Measurements from ENCODE around the gene LMAN1L.

The LMAN1L gene

GRCh38 chr15:74808078-74808839, 4.4 kb upstream of the LMAN1L start:
- H2BK5ac ChIP-seq (ENCODE audit: low read depth, low read length, poor library complexity, severe bottlenecking), result no peak overlapping the region
- H3K23ac ChIP-seq (ENCODE audit: low read length in 2 of 2), result no peak overlapping the region
- no peak overlapping the region for H2AK5ac ChIP-seq (ENCODE audit: low read length, severe bottlenecking)
- no peaks in the 10 kb centered on the region for H3K9me3 ChIP-seq (ENCODE audit: control insufficient read depth, low read length)
- no peak overlapping the region for H4K8ac ChIP-seq (ENCODE audit: low read length)
- H2BK120ac ChIP-seq (ENCODE audit: low read depth, low read length), result no peak overlapping the region
- peaks cover under 1% of the 10 kb centered on the region for H3K79me1 ChIP-seq (replicated peaks; ENCODE audit: low read length, poor library complexity, severe bottlenecking)
- no peak for DNase-seq
- peak overlapping the region in 1 of 2 experiments; percentile 42 for H2BK12ac ChIP-seq (ENCODE audit: low read length in 2 of 2)
- H2AFZ ChIP-seq (ENCODE audit: low read depth, low read length), result no peak overlapping the region
- no peak overlapping the region for H3K4ac ChIP-seq (ENCODE audit: low read depth in 1 of 2, low read length in 2 of 2)
- no peak overlapping the region for H2BK15ac ChIP-seq (ENCODE audit: low read depth, poor library complexity, severe bottlenecking)
- no peak overlapping the region for H3K9ac ChIP-seq (ENCODE audit: low read length)
- peaks cover 12% of the 10 kb centered on the region for H3K4me1 ChIP-seq (ENCODE audit: control insufficient read depth, insufficient read depth, low read depth, low read length)
- WGBS, result 89% methylated on average over 17 of the region's 18 CpGs
- no peak overlapping the region for H3K27ac ChIP-seq (ENCODE audit: low read length, poor library complexity, severe bottlenecking)
- no peak overlapping the region for H4K91ac ChIP-seq (ENCODE audit: low read length)
- H3K4me3 ChIP-seq (ENCODE audit: insufficient read depth in 1 of 2, low read depth in 1 of 2, low read length in 2 of 2), result no peak overlapping the region
- peaks cover 0 to 2% of the 10 kb centered on the region in 2 experiments for H3K27me3 ChIP-seq (ENCODE audit: control insufficient read depth in 1 of 2, insufficient read depth in 1 of 2, low read length in 2 of 2)
- H3K36me3 ChIP-seq (ENCODE audit: control insufficient read depth in 1 of 2, insufficient read depth in 2 of 2, low read depth in 1 of 2, low read length in 2 of 2), result peaks cover 12 to 23% of the 10 kb centered on the region in 2 experiments
- H3K18ac ChIP-seq (ENCODE audit: low read depth in 1 of 2, low read length in 2 of 2), result no peak overlapping the region
- H3K14ac ChIP-seq (ENCODE audit: low read length in 2 of 2), result no peak overlapping the region
- H3K4me2 ChIP-seq (ENCODE audit: low read length, poor library complexity, severe bottlenecking), result no peak overlapping the region

- H3K4me1 ChIP-seq (ENCODE audit: control insufficient read depth, insufficient read depth, low read depth, low read length), result peaks cover 12% of the 10 kb centered on the region
- peaks cover 7 to 17% of the 10 kb centered on the region in 2 experiments for H3K36me3 ChIP-seq (ENCODE audit: control insufficient read depth in 1 of 2, insufficient read depth in 2 of 2, low read depth in 1 of 2, low read length in 2 of 2)
- peaks cover 0 to 3% of the 10 kb centered on the region in 2 experiments for H3K27me3 ChIP-seq (ENCODE audit: control insufficient read depth in 1 of 2, insufficient read depth in 1 of 2, low read length in 2 of 2)
- H2BK120ac ChIP-seq (ENCODE audit: low read depth, low read length), result no peak overlapping the region
- H2AK5ac ChIP-seq (ENCODE audit: low read length, severe bottlenecking), result no peak overlapping the region
- H3K9me3 ChIP-seq (ENCODE audit: control insufficient read depth, low read length), result no peaks in the 10 kb centered on the region
- H3K79me1 ChIP-seq (replicated peaks; ENCODE audit: low read length, poor library complexity, severe bottlenecking), result no peaks in the 10 kb centered on the region
- no peak overlapping the region for H3K4me2 ChIP-seq (ENCODE audit: low read length, poor library complexity, severe bottlenecking)
- no peak overlapping the region for H2BK15ac ChIP-seq (ENCODE audit: low read depth, poor library complexity, severe bottlenecking)
- H4K91ac ChIP-seq (ENCODE audit: low read length), result no peak overlapping the region
- WGBS, result 67% methylated on average over 3 of the region's 4 CpGs
- H3K27ac ChIP-seq (ENCODE audit: low read length, poor library complexity, severe bottlenecking), result no peak overlapping the region
- H3K14ac ChIP-seq (ENCODE audit: low read length in 2 of 2), result no peak overlapping the region
- H3K4me3 ChIP-seq (ENCODE audit: insufficient read depth in 1 of 2, low read depth in 1 of 2, low read length in 2 of 2), result no peak overlapping the region
- H3K18ac ChIP-seq (ENCODE audit: low read depth in 1 of 2, low read length in 2 of 2), result no peak overlapping the region
- H3K4ac ChIP-seq (ENCODE audit: low read depth in 1 of 2, low read length in 2 of 2), result no peak overlapping the region
- H3K9ac ChIP-seq (ENCODE audit: low read length), result no peak overlapping the region
- H3K23ac ChIP-seq (ENCODE audit: low read length in 2 of 2), result no peak overlapping the region
- no peak overlapping the region for H2AFZ ChIP-seq (ENCODE audit: low read depth, low read length)
- no peak overlapping the region for H2BK12ac ChIP-seq (ENCODE audit: low read length in 2 of 2)
- H2BK5ac ChIP-seq (ENCODE audit: low read depth, low read length, poor library complexity, severe bottlenecking), result no peak overlapping the region
- no peak overlapping the region for H4K8ac ChIP-seq (ENCODE audit: low read length)
- no peak for DNase-seq
Measured at GRCh38 chr15:74808840-74809229, 3.8 kb upstream of the LMAN1L start.

GRCh38 chr15:74809242-74809641, 3.4 kb upstream of the LMAN1L start:
- no peak overlapping the region for H3K23ac ChIP-seq (ENCODE audit: low read length in 2 of 2)
- no peak overlapping the region for H3K14ac ChIP-seq (ENCODE audit: low read length in 2 of 2)
- no peak overlapping the region for H3K27ac ChIP-seq (ENCODE audit: low read length, poor library complexity, severe bottlenecking)
- no peaks in the 10 kb centered on the region for H3K79me1 ChIP-seq (replicated peaks; ENCODE audit: low read length, poor library complexity, severe bottlenecking)
- no peak overlapping the region for H3K4me3 ChIP-seq (ENCODE audit: insufficient read depth in 1 of 2, low read depth in 1 of 2, low read length in 2 of 2)
- no peak overlapping the region for H3K4me2 ChIP-seq (ENCODE audit: low read length, poor library complexity, severe bottlenecking)
- no peak overlapping the region for H2AFZ ChIP-seq (ENCODE audit: low read depth, low read length)
- DNase-seq, result no peak
- H3K9me3 ChIP-seq (ENCODE audit: control insufficient read depth, low read length), result no peaks in the 10 kb centered on the region
- no peak overlapping the region for H3K9ac ChIP-seq (ENCODE audit: low read length)
- H2BK12ac ChIP-seq (ENCODE audit: low read length in 2 of 2), result no peak overlapping the region
- peaks cover 0 to 3% of the 10 kb centered on the region in 2 experiments for H3K27me3 ChIP-seq (ENCODE audit: control insufficient read depth in 1 of 2, insufficient read depth in 1 of 2, low read length in 2 of 2)
- H2BK15ac ChIP-seq (ENCODE audit: low read depth, poor library complexity, severe bottlenecking), result no peak overlapping the region
- H3K4me1 ChIP-seq (ENCODE audit: control insufficient read depth, insufficient read depth, low read depth, low read length), result peaks cover 12% of the 10 kb centered on the region
- no peak overlapping the region for H3K4ac ChIP-seq (ENCODE audit: low read depth in 1 of 2, low read length in 2 of 2)
- no peak overlapping the region for H3K18ac ChIP-seq (ENCODE audit: low read depth in 1 of 2, low read length in 2 of 2)
- no peak overlapping the region for H2AK5ac ChIP-seq (ENCODE audit: low read length, severe bottlenecking)
- no peak overlapping the region for H2BK5ac ChIP-seq (ENCODE audit: low read depth, low read length, poor library complexity, severe bottlenecking)
- no peak overlapping the region for H2BK120ac ChIP-seq (ENCODE audit: low read depth, low read length)
- WGBS, result 87% methylated on average over 5 of the region's 5 CpGs
- no peak overlapping the region for H4K91ac ChIP-seq (ENCODE audit: low read length)
- H4K8ac ChIP-seq (ENCODE audit: low read length), result no peak overlapping the region
- peaks cover 3 to 14% of the 10 kb centered on the region in 2 experiments for H3K36me3 ChIP-seq (ENCODE audit: control insufficient read depth in 1 of 2, insufficient read depth in 2 of 2, low read depth in 1 of 2, low read length in 2 of 2)

GRCh38 chr15:74809956-74810355, 2.7 kb upstream of the LMAN1L start:
- Histone ChIP-seq H3K4ac (ENCODE audit: low read depth in 1 of 2, low read length in 2 of 2) (no peak overlapping the region), H2BK120ac (ENCODE audit: low read depth, low read length) (no peak overlapping the region), H3K4me2 (ENCODE audit: low read length, poor library complexity, severe bottlenecking) (no peak overlapping the region), H3K18ac (ENCODE audit: low read depth in 1 of 2, low read length in 2 of 2) (no peak overlapping the region), H3K36me3 (ENCODE audit: control insufficient read depth in 1 of 2, insufficient read depth in 2 of 2, low read depth in 1 of 2, low read length in 2 of 2) (peaks cover 0 to 7% of the 10 kb centered on the region in 2 experiments), H3K27ac (ENCODE audit: low read length, poor library complexity, severe bottlenecking) (no peak overlapping the region), H2AFZ (ENCODE audit: low read depth, low read length) (no peak overlapping the region), H4K91ac (ENCODE audit: low read length) (no peak overlapping the region), H3K4me1 (ENCODE audit: control insufficient read depth, insufficient read depth, low read depth, low read length) (peaks cover 13% of the 10 kb centered on the region), H3K14ac (ENCODE audit: low read length in 2 of 2) (no peak overlapping the region), H2BK5ac (ENCODE audit: low read depth, low read length, poor library complexity, severe bottlenecking) (no peak overlapping the region), H3K27me3 (ENCODE audit: control insufficient read depth in 1 of 2, insufficient read depth in 1 of 2, low read length in 2 of 2) (peaks cover 0 to 3% of the 10 kb centered on the region in 2 experiments), H4K8ac (ENCODE audit: low read length) (no peak overlapping the region), H3K9me3 (ENCODE audit: control insufficient read depth, low read length) (no peaks in the 10 kb centered on the region), H3K9ac (ENCODE audit: low read length) (no peak overlapping the region), H2AK5ac (ENCODE audit: low read length, severe bottlenecking) (no peak overlapping the region), H3K23ac (ENCODE audit: low read length in 2 of 2) (no peak overlapping the region), H3K4me3 (ENCODE audit: insufficient read depth in 1 of 2, low read depth in 1 of 2, low read length in 2 of 2) (no peak overlapping the region), H2BK15ac (ENCODE audit: low read depth, poor library complexity, severe bottlenecking) (no peak overlapping the region), H2BK12ac (ENCODE audit: low read length in 2 of 2) (no peak overlapping the region), H3K79me1 (replicated peaks; ENCODE audit: low read length, poor library complexity, severe bottlenecking) (no peaks in the 10 kb centered on the region)
- WGBS, result 100% methylated on average over 3 of the region's 3 CpGs
- no peak for DNase-seq

All from mesenchymal stem cell (in vitro differentiated cells and primary cell).